Kidney (tissue), 14 donors: Measurements from ENCODE around the gene ESF1. TPM values are rescaled to one million over a fixed set of nuclear protein-coding genes. Genes with fewer than 3 reads are reported as not detected.

Experiments
- DNase-seq, 5 donors: peaks; one replicate each; pipeline ENCODE4 v3.0.0-alpha.2; 2013 to 2020
- FAIRE-seq: peaks from 2 replicates; lab custom pipeline; 2012; peaks lifted over from hg19 to GRCh38; lab: Jason Lieb, UNC
- H3K27ac ChIP-seq, 2 donors: one replicate each; pipeline ENCODE4 v1.7.0; 2013; ENCODE audit warnings: low read depth in 2 of 2, low read length in 2 of 2, inconsistent platforms in 1 of 2
- H3K27me3 ChIP-seq: one replicate; pipeline ENCODE4 v1.7.1; 2013; ENCODE audit warnings: low read length, inconsistent platforms; ENCODE audit not compliant: control insufficient read depth, insufficient read depth
- H3K36me3 ChIP-seq, 3 donors: one replicate each; pipeline versions ENCODE4 v1.7.0 to v1.7.1; 2013; ENCODE audit warnings: low read length in 3 of 3, control low read depth in 1 of 3, inconsistent platforms in 1 of 3; ENCODE audit not compliant: insufficient read depth in 3 of 3, control insufficient read depth in 2 of 3
- H3K4me1 ChIP-seq, 3 donors: one replicate each; pipeline versions ENCODE4 v1.7.0 to v1.7.1; 2013; ENCODE audit warnings: low read length in 3 of 3, inconsistent platforms in 1 of 3, low read depth in 1 of 3; ENCODE audit not compliant: control insufficient read depth in 2 of 3, insufficient read depth in 2 of 3
- H3K4me3 ChIP-seq, 3 donors: one replicate each; pipeline versions ENCODE4 v1.7.0 to v1.8.1; 2013; ENCODE audit warnings: low read length in 3 of 3, control low read depth in 1 of 3, inconsistent platforms in 1 of 3
- H3K9ac ChIP-seq, 3 donors: one replicate each; pipeline versions ENCODE4 v1.7.0 to v1.7.1; 2013; ENCODE audit warnings: low read length in 3 of 3, control low read depth in 1 of 3, inconsistent platforms in 1 of 3
- H3K9me3 ChIP-seq, 3 donors: one replicate each; pipeline versions ENCODE4 v1.7.0 to v1.7.1; 2013; ENCODE audit warnings: low read length in 3 of 3, control low read depth in 1 of 3, inconsistent platforms in 1 of 3; ENCODE audit not compliant: control insufficient read depth in 2 of 3, insufficient read depth in 1 of 3
- intact Hi-C: fragments of 100-400 bp; cut with DNase I; formaldehyde crosslinking; loops from one replicate; pipeline ENCODE4 v1.11.1; 2022
- polyA plus RNA-seq: library from polyadenylated mRNA; stranded (reverse); fragments of 350-450 nt; fragmentation: Illumina TruSeq; extraction: RNeasy Lipid Tissue Mini Kit (QIAGEN cat#74804); gene quantifications from one replicate; pipeline ENCODE4 v1.2.3, GENCODE V29; 2014; ENCODE audit warnings: low read depth, low replicate concordance; ENCODE audit not compliant: insufficient read depth
- total RNA-seq: library from RNA; stranded (reverse); fragmentation: NEBNext Ultra II Directional; extraction: Animal tissue kit (Norgen Biotek cat#: 25700); gene quantifications from one replicate; pipeline ENCODE4 v1.2.1, GENCODE V29; 2021
- TF ChIP-seq, protein P1 (sequence below): IDR thresholded peaks from 3 replicates; pipeline ENCODE4 v1.5.1; 2012; ENCODE audit warnings: mild to moderate bottlenecking, moderate library complexity, borderline replicate concordance; ENCODE audit not compliant: insufficient read depth; ENCODE audit errors: extremely low read depth
- donor health status: control.
- donor health status: control.
- donor health status: control.
- donor health status: control.
- donor health status: control.
- donor health status: DM: yes; HTN: yes; CAD: no.
- donor health status: Normal renal cell carcinoma (clear cell type).

The ESF1 gene
- total and polyA plus RNA-seq, 2 donors from 2014 or later = 4.9 to 12.6 TPM

- H3K27ac ChIP-seq = no peak overlapping the region
- FAIRE-seq (no peak), DNase-seq (no peak)
- no peaks in the 10 kb centered on the region for H3K9me3 ChIP-seq
- no peak overlapping the region for H3K4me3 ChIP-seq
- H3K27me3 ChIP-seq = no peaks in the 10 kb centered on the region
- no peaks in the 10 kb centered on the region for H3K4me1 ChIP-seq
- intact Hi-C loops = no loop called here
- H3K36me3 ChIP-seq = no peaks in the 10 kb centered on the region
- no peak overlapping the region for H3K9ac ChIP-seq
- TF ChIP-seq, protein P1, sequence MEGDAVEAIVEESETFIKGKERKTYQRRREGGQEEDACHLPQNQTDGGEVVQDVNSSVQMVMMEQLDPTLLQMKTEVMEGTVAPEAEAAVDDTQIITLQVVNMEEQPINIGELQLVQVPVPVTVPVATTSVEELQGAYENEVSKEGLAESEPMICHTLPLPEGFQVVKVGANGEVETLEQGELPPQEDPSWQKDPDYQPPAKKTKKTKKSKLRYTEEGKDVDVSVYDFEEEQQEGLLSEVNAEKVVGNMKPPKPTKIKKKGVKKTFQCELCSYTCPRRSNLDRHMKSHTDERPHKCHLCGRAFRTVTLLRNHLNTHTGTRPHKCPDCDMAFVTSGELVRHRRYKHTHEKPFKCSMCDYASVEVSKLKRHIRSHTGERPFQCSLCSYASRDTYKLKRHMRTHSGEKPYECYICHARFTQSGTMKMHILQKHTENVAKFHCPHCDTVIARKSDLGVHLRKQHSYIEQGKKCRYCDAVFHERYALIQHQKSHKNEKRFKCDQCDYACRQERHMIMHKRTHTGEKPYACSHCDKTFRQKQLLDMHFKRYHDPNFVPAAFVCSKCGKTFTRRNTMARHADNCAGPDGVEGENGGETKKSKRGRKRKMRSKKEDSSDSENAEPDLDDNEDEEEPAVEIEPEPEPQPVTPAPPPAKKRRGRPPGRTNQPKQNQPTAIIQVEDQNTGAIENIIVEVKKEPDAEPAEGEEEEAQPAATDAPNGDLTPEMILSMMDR = no peak
Observed at GRCh38 chr20:13687815-13688214, 96.9 kb downstream of the ESF1 start.

- no peaks in the 10 kb centered on the region for H3K36me3 ChIP-seq
- no peaks in the 10 kb centered on the region for H3K27me3 ChIP-seq
- no peaks in the 10 kb centered on the region for H3K4me1 ChIP-seq
- TF ChIP-seq, protein P1 = no peak
- no peak overlapping the region for H3K27ac ChIP-seq
- intact Hi-C loops = no loop called here
- H3K4me3 ChIP-seq = no peak overlapping the region
- DNase-seq (no peak), FAIRE-seq (no peak)
- H3K9me3 ChIP-seq = no peaks in the 10 kb centered on the region
- no peak overlapping the region for H3K9ac ChIP-seq
Observed at GRCh38 chr20:13685623-13686022, 99.1 kb downstream of the ESF1 start.

- FAIRE-seq (no peak), DNase-seq (no peak)
- Histone ChIP-seq H3K9me3 (no peaks in the 10 kb centered on the region), H3K4me3 (no peak overlapping the region), H3K27me3 (no peaks in the 10 kb centered on the region), H3K4me1 (no peaks in the 10 kb centered on the region), H3K9ac (no peak overlapping the region), H3K36me3 (no peaks in the 10 kb centered on the region), H3K27ac (no peak overlapping the region)
- TF ChIP-seq, protein P1 = no peak
- intact Hi-C loops = no loop called here
Observed at GRCh38 chr20:13684566-13685222, 100.0 kb downstream of the ESF1 start.

- FAIRE-seq (no peak), DNase-seq (no peak)
- no peaks in the 10 kb centered on the region for H3K36me3 ChIP-seq
- H3K4me3 ChIP-seq = no peak overlapping the region
- intact Hi-C loops = no loop called here
- H3K9ac ChIP-seq = no peak overlapping the region
- TF ChIP-seq, protein P1 = no peak
- H3K27me3 ChIP-seq = no peaks in the 10 kb centered on the region
- no peaks in the 10 kb centered on the region for H3K4me1 ChIP-seq
- no peaks in the 10 kb centered on the region for H3K9me3 ChIP-seq
- no peak overlapping the region for H3K27ac ChIP-seq
Observed at GRCh38 chr20:13683833-13684232, 100.9 kb downstream of the ESF1 start.
